ENCODE results near the gene CEACAM19. TPM values are rescaled to one million over a fixed set of nuclear protein-coding genes. Genes with fewer than 3 reads are reported as not detected.
A peak's percentile ranks its signal among the peaks of the same experiment; 100 is the strongest.

CEACAM19 gene
- total and polyA plus RNA-seq, 2 of the 13 experiments (the other 11 are each of a cell fraction or from before 2014, with no cell fraction given): 1.3 to 4.0 TPM

DNA sequence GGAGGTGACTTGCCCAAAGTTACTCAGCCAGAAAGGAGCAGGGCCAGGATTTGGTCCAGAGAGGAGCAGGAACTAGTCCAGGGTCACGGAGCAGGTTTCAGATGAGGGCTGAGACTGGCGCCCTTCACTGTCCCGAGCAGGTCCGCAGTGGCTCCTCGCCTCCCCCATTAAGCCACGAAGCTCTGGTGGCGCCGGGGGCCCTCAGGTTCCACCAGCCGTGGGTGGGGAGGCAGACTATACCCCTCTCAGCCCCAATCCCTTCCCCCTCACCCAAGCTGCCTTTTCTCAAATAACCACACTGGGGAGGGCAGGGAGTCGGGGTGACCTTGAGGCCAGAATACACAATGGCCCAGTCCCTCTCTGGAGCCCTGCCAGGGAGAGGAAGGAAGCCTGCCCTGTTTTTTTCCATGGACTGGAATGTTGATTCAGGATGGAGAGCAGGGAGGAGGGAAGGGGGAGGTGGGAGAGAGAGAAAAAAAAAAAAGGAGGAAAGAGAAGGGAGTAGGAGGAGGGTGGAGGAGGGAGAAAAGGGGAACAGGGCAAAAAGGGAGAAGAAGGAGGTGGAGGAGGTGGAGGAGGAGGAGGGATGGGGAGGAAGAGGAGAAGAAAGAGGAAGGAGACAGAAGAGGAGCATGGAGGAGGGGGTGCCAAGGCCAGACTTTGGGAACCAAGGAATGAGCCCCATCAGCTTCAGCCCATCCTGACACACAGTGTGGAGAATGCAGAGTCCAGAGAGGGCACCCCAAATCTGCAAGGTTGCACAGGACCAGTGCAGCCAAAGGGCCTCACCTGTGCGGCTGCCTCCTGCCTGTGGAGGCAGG, 47.4 kb downstream of the CEACAM19 start (continued):
- TF ChIP-seq BRF2 (CRISPR knock-in tag; IDR thresholded peaks at IDR 0.05) (no peak), ZNF646 (CRISPR knock-in tag; IDR thresholded peaks at IDR 0.05) (no peak), LBX2 (CRISPR knock-in tag; IDR thresholded peaks at IDR 0.05; ENCODE audit: borderline replicate concordance) (no peak), SP140L (CRISPR knock-in tag; IDR thresholded peaks at IDR 0.05; ENCODE audit: borderline replicate concordance) (no peak), CBX5 (CRISPR knock-in tag; IDR thresholded peaks at IDR 0.05; ENCODE audit: borderline replicate concordance) (peak; percentile 74; the same call in 1 of the 2 replicates), ZBTB37 (CRISPR knock-in tag; IDR thresholded peaks at IDR 0.05) (no peak), ZNF891 (CRISPR knock-in tag; IDR thresholded peaks at IDR 0.05) (no peak), TBX2 (CRISPR knock-in tag; IDR thresholded peaks at IDR 0.05; ENCODE audit: borderline replicate concordance) (peak; percentile 84), TEAD3 (CRISPR knock-in tag; optimal IDR thresholded peaks at IDR 0.05; ENCODE audit: borderline replicate concordance) (peak; percentile 97), MEIS2 (CRISPR knock-in tag; IDR thresholded peaks at IDR 0.05) (peak; percentile 64; the same call in 1 of the 2 replicates), ZBTB1 (CRISPR knock-in tag; IDR thresholded peaks at IDR 0.05; ENCODE audit: borderline replicate concordance) (no peak), SMAD3 (CRISPR knock-in tag; IDR thresholded peaks at IDR 0.05) (no peak), MIXL1 (CRISPR knock-in tag; IDR thresholded peaks at IDR 0.05) (peak; percentile 29; the same call in 1 of the 2 replicates), ZNF414 (CRISPR knock-in tag; IDR thresholded peaks at IDR 0.05) (no peak)
- TF ChIP-seq, protein P1, sequence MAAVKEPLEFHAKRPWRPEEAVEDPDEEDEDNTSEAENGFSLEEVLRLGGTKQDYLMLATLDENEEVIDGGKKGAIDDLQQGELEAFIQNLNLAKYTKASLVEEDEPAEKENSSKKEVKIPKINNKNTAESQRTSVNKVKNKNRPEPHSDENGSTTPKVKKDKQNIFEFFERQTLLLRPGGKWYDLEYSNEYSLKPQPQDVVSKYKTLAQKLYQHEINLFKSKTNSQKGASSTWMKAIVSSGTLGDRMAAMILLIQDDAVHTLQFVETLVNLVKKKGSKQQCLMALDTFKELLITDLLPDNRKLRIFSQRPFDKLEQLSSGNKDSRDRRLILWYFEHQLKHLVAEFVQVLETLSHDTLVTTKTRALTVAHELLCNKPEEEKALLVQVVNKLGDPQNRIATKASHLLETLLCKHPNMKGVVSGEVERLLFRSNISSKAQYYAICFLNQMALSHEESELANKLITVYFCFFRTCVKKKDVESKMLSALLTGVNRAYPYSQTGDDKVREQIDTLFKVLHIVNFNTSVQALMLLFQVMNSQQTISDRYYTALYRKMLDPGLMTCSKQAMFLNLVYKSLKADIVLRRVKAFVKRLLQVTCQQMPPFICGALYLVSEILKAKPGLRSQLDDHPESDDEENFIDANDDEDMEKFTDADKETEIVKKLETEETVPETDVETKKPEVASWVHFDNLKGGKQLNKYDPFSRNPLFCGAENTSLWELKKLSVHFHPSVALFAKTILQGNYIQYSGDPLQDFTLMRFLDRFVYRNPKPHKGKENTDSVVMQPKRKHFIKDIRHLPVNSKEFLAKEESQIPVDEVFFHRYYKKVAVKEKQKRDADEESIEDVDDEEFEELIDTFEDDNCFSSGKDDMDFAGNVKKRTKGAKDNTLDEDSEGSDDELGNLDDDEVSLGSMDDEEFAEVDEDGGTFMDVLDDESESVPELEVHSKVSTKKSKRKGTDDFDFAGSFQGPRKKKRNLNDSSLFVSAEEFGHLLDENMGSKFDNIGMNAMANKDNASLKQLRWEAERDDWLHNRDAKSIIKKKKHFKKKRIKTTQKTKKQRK (IDR thresholded peaks at IDR 0.05; ENCODE audit: low read length): no peak
